GM12878 (cell line): ENCODE data around the gene ANKRD13A. TPM values are rescaled to one million over a fixed set of nuclear protein-coding genes. Genes with fewer than 3 reads are reported as not detected.

Experiments
- BRCA1 ChIP-seq: IDR thresholded peaks from 2 replicates; pipeline ENCODE4 v1.6.1; 2011; ENCODE audit warnings: low read depth, low read length, improper control_type of control experiment
- CHD2 ChIP-seq: IDR thresholded peaks from 2 replicates; pipeline ENCODE4 v1.6.1; 2011; ENCODE audit warnings: low read depth, low read length, improper control_type of control experiment, borderline replicate concordance
- DPF2 ChIP-seq: fragments of 450-650 bp; IDR thresholded peaks from 2 replicates; pipeline ENCODE4 v1.6.1; 2017; ENCODE audit warnings: mild to moderate bottlenecking
- KAT2A ChIP-seq: conservative IDR thresholded peaks from 2 replicates; pipeline ENCODE4 v1.6.1; 2011; ENCODE audit warnings: low read depth, low read length; ENCODE audit not compliant: control insufficient read depth
- NR2C1 ChIP-seq: fragments of 450-650 bp; IDR thresholded peaks from 2 replicates; pipeline ENCODE4 v1.6.1; 2017; ENCODE audit warnings: antibody characterized with exemption, mild to moderate bottlenecking, moderate library complexity
- NRF1 ChIP-seq: conservative IDR thresholded peaks from 2 replicates; pipeline ENCODE4 v1.6.1; 2011; ENCODE audit warnings: mild to moderate bottlenecking, low read depth, low read length, improper control_type of control experiment
- POU2F2 ChIP-seq: IDR thresholded peaks from 3 replicates; pipeline ENCODE4 v1.6.1; 2011; ENCODE audit warnings: low read depth, mild to moderate bottlenecking, low read length, borderline replicate concordance
- SMAD5 ChIP-seq: IDR thresholded peaks from 2 replicates; pipeline ENCODE4 v1.6.1; 2016; ENCODE audit warnings: antibody characterized with exemption, low read depth
- SP1 ChIP-seq: IDR thresholded peaks from one replicate; pipeline ENCODE4 v1.6.1; 2011; ENCODE audit warnings: low read depth, low read length
- SREBF2 ChIP-seq: IDR thresholded peaks from 2 replicates; pipeline ENCODE4 v1.6.1; 2012; ENCODE audit warnings: mild to moderate bottlenecking, low read length
- TCF12 ChIP-seq: IDR thresholded peaks from 2 replicates; pipeline ENCODE4 v1.6.1; 2011; ENCODE audit warnings: low read depth, mild to moderate bottlenecking, low read length
- ZNF384 ChIP-seq: IDR thresholded peaks from 2 replicates; pipeline ENCODE4 v1.6.1; 2012; ENCODE audit warnings: low read depth, mild to moderate bottlenecking, low read length, improper control_type of control experiment, borderline replicate concordance
- polyA plus RNA-seq, 11 experiments: library from polyadenylated mRNA; depleted of rRNA in 4 of 11; unstranded in 6 of 11; stranded (reverse) in 5 of 11; fragments of >200 nt; fragmentation: Nextera tagmentation in 4 of 11; fragmentation: Illumina TruSeq in 1 of 11; extraction: Ambion mirVana in 4 of 11; extraction: Trizol in 1 of 11; gene quantifications; 1 replicate in 1 of 11; 2 replicates in 10 of 11; pipeline versions ENCODE4 v1.2.1 to v1.2.3, GENCODE V29; 2011 to 2016; ENCODE audit warnings: inconsistent platforms in 2 of 11, missing spikeins in 2 of 11, low read depth in 1 of 11
- total RNA-seq, 4 experiments: library from RNA; depleted of rRNA in 3 of 4; stranded (reverse); fragments of >200 nt in 3 of 4; fragmentation: Illumina TruSeq in 1 of 4; extraction: Trizol in 1 of 4; gene quantifications; 2 replicates each; pipeline versions ENCODE4 v1.2.1 to v1.2.3, GENCODE V29; 2013 to 2021
- TF ChIP-seq, protein P1 (sequence below): fragments of 450-650 bp; IDR thresholded peaks from 2 replicates; pipeline ENCODE4 v1.6.1; 2016; ENCODE audit warnings: mild to moderate bottlenecking, moderate library complexity, borderline replicate concordance
- TF ChIP-seq, protein P2 (sequence below): IDR thresholded peaks from 2 replicates; pipeline ENCODE4 v1.6.1; 2012; ENCODE audit warnings: low read depth, low read length, improper control_type of control experiment
- TF ChIP-seq, protein P3 (sequence below), 3 experiments: IDR thresholded peaks in 2 of 3; conservative IDR thresholded peaks in 1 of 3; 2 replicates each; pipeline ENCODE4 v1.5.1; 2011; ENCODE audit warnings: low read depth in 3 of 3, low read length in 3 of 3, mild to moderate bottlenecking in 3 of 3, control low read depth in 2 of 3, moderate library complexity in 2 of 3, inconsistent platforms in 1 of 3, mixed read lengths in 1 of 3; ENCODE audit not compliant: control insufficient read depth in 2 of 3, insufficient read depth in 1 of 3; ENCODE audit errors: extremely low read depth in 1 of 3
- TF ChIP-seq, protein P4 (sequence below): fragments of 450-650 bp; IDR thresholded peaks from 2 replicates; pipeline ENCODE4 v1.6.1; 2016; ENCODE audit warnings: mild to moderate bottlenecking
- TF ChIP-seq, protein P5 (sequence below): IDR thresholded peaks from 2 replicates; pipeline ENCODE4 v1.6.1; 2012; ENCODE audit warnings: mild to moderate bottlenecking, low read depth, low read length

ANKRD13A gene
- total and polyA plus RNA-seq, 10 of the 15 experiments (the other 5 are each of a cell fraction or from before 2014, with no cell fraction given), result 10.2 to 93.4 (median 76.5) TPM

DNA sequence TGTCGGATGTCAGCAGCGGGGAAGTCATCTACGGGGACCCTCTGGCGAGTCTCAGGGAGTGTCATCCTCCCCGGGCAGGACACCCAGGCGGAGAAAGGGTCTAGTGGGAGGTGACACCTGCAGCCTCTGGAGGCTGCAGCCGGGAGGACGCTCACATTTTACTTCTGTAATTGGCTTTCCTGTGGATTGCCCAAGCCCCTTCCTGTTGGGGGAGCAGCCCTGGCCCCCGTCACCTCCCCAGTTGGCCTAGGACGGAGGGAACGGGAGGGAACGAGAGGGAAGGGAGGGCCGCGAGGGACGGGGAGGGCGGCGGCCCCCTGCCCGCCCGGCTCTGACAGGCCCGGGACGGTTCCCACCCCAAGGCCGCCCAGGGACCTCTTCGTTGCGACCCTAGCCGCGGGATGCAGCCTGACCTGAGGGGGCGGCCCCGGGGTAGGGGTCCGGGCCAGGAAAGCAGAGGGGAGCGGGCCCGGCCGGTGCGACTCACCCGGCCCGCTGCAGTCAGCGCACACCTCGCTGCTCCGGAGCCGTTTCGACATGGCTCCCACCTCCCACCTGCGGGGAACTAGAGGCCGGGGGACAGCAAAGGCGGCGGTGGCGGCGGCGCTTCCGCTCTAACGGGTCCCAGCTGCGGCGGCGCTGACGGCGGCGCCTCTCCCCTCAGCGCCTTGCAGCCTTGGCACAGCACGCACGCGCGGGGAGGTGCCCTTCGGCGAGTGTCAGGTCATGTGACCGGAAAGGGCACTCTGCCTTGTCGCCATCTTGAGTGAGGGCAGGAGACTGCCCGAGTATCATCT, 3.3 kb upstream of the ANKRD13A start, which contains the start of gene GIT2 (continued):
- TF ChIP-seq, protein P1, sequence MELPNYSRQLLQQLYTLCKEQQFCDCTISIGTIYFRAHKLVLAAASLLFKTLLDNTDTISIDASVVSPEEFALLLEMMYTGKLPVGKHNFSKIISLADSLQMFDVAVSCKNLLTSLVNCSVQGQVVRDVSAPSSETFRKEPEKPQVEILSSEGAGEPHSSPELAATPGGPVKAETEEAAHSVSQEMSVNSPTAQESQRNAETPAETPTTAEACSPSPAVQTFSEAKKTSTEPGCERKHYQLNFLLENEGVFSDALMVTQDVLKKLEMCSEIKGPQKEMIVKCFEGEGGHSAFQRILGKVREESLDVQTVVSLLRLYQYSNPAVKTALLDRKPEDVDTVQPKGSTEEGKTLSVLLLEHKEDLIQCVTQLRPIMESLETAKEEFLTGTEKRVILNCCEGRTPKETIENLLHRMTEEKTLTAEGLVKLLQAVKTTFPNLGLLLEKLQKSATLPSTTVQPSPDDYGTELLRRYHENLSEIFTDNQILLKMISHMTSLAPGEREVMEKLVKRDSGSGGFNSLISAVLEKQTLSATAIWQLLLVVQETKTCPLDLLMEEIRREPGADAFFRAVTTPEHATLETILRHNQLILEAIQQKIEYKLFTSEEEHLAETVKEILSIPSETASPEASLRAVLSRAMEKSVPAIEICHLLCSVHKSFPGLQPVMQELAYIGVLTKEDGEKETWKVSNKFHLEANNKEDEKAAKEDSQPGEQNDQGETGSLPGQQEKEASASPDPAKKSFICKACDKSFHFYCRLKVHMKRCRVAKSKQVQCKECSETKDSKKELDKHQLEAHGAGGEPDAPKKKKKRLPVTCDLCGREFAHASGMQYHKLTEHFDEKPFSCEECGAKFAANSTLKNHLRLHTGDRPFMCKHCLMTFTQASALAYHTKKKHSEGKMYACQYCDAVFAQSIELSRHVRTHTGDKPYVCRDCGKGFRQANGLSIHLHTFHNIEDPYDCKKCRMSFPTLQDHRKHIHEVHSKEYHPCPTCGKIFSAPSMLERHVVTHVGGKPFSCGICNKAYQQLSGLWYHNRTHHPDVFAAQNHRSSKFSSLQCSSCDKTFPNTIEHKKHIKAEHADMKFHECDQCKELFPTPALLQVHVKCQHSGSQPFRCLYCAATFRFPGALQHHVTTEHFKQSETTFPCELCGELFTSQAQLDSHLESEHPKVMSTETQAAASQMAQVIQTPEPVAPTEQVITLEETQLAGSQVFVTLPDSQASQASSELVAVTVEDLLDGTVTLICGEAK, result peak; percentile 77
- no peak for TF ChIP-seq BRCA1
- peak; percentile 52 for TF ChIP-seq SP1
- TF ChIP-seq ZNF384, result no peak
- TF ChIP-seq DPF2, result peak; percentile 84
- 0 out of 2 replicates have a peak, but pooled peaks have one; percentile 40 for TF ChIP-seq SMAD5
- TF ChIP-seq NRF1, result peak; percentile 80
- TF ChIP-seq POU2F2, result peak; percentile 68; the same call in 1 of the 3 replicates
- TF ChIP-seq CHD2, result peak; percentile 42; the same call in 1 of the 2 replicates
- TF ChIP-seq, protein P2, sequence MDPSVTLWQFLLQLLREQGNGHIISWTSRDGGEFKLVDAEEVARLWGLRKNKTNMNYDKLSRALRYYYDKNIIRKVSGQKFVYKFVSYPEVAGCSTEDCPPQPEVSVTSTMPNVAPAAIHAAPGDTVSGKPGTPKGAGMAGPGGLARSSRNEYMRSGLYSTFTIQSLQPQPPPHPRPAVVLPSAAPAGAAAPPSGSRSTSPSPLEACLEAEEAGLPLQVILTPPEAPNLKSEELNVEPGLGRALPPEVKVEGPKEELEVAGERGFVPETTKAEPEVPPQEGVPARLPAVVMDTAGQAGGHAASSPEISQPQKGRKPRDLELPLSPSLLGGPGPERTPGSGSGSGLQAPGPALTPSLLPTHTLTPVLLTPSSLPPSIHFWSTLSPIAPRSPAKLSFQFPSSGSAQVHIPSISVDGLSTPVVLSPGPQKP, result no peak
- TF ChIP-seq, protein P3, sequence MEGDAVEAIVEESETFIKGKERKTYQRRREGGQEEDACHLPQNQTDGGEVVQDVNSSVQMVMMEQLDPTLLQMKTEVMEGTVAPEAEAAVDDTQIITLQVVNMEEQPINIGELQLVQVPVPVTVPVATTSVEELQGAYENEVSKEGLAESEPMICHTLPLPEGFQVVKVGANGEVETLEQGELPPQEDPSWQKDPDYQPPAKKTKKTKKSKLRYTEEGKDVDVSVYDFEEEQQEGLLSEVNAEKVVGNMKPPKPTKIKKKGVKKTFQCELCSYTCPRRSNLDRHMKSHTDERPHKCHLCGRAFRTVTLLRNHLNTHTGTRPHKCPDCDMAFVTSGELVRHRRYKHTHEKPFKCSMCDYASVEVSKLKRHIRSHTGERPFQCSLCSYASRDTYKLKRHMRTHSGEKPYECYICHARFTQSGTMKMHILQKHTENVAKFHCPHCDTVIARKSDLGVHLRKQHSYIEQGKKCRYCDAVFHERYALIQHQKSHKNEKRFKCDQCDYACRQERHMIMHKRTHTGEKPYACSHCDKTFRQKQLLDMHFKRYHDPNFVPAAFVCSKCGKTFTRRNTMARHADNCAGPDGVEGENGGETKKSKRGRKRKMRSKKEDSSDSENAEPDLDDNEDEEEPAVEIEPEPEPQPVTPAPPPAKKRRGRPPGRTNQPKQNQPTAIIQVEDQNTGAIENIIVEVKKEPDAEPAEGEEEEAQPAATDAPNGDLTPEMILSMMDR (IDR thresholded peaks at IDR 0.05 in 2 of 3, conservative IDR thresholded peaks at IDR 0.05 in 1 of 3; ENCODE audit: control insufficient read depth in 2 of 3, extremely low read depth in 1 of 3, insufficient read depth in 1 of 3, low read depth in 3 of 3, low read length in 3 of 3), result no peak
- peak; percentile 70; the same call in 1 of the 2 replicates for TF ChIP-seq TCF12
- TF ChIP-seq, protein P4, sequence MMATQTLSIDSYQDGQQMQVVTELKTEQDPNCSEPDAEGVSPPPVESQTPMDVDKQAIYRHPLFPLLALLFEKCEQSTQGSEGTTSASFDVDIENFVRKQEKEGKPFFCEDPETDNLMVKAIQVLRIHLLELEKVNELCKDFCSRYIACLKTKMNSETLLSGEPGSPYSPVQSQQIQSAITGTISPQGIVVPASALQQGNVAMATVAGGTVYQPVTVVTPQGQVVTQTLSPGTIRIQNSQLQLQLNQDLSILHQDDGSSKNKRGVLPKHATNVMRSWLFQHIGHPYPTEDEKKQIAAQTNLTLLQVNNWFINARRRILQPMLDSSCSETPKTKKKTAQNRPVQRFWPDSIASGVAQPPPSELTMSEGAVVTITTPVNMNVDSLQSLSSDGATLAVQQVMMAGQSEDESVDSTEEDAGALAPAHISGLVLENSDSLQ, result peak; percentile 43; the same call in 1 of the 2 replicates
- TF ChIP-seq KAT2A, result no peak
- peak; percentile 81 for TF ChIP-seq NR2C1
- TF ChIP-seq SREBF2, result peak; percentile 17; the same call in 1 of the 2 replicates
- TF ChIP-seq, protein P5, sequence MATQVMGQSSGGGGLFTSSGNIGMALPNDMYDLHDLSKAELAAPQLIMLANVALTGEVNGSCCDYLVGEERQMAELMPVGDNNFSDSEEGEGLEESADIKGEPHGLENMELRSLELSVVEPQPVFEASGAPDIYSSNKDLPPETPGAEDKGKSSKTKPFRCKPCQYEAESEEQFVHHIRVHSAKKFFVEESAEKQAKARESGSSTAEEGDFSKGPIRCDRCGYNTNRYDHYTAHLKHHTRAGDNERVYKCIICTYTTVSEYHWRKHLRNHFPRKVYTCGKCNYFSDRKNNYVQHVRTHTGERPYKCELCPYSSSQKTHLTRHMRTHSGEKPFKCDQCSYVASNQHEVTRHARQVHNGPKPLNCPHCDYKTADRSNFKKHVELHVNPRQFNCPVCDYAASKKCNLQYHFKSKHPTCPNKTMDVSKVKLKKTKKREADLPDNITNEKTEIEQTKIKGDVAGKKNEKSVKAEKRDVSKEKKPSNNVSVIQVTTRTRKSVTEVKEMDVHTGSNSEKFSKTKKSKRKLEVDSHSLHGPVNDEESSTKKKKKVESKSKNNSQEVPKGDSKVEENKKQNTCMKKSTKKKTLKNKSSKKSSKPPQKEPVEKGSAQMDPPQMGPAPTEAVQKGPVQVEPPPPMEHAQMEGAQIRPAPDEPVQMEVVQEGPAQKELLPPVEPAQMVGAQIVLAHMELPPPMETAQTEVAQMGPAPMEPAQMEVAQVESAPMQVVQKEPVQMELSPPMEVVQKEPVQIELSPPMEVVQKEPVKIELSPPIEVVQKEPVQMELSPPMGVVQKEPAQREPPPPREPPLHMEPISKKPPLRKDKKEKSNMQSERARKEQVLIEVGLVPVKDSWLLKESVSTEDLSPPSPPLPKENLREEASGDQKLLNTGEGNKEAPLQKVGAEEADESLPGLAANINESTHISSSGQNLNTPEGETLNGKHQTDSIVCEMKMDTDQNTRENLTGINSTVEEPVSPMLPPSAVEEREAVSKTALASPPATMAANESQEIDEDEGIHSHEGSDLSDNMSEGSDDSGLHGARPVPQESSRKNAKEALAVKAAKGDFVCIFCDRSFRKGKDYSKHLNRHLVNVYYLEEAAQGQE, result 0 out of 2 replicates have a peak, but pooled peaks have one; percentile 37
